ENCODE results near the gene SLC35F5. TPM values are rescaled to one million over a fixed set of nuclear protein-coding genes. Genes with fewer than 3 reads are reported as not detected.
"Not testable (repeated sequence)": the region's sequence is repeated elsewhere in the genome, so short reads cannot be mapped to it uniquely, and the experiment has no call there.

Gene SLC35F5
- total RNA-seq, 1 donor from 2014 or later, result 57.5 TPM

DNA sequence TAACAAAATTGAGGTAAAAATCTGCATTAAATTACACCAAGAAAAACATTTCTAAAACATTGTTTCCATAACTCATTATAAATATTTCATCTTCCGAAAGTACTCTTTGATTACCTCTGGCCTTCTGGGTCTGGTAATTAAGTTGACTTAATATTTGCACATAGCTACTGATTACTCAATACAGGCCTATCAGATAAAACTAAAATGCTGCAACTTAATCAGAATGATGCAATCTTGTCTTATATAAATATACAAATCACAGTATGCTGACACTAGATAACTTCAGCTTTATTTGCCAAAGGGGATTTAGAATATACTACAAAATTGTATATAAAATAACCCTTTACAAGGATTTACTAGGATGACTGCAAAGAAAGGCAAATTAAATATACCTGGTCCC lies 49.3 kb downstream of the SLC35F5 start:
- Mint-ChIP-seq H3K27me3 (ENCODE audit: low read depth) (no peaks in the 10 kb centered on the region), H3K4me1 (peaks cover 5% of the 10 kb centered on the region), H3K9me3 (no peaks in the 10 kb centered on the region), H3K27ac (no peak overlapping the region), H3K36me3 (peaks cover 9% of the 10 kb centered on the region), H3K4me3 (no peak overlapping the region)
- TF ChIP-seq, protein P1, sequence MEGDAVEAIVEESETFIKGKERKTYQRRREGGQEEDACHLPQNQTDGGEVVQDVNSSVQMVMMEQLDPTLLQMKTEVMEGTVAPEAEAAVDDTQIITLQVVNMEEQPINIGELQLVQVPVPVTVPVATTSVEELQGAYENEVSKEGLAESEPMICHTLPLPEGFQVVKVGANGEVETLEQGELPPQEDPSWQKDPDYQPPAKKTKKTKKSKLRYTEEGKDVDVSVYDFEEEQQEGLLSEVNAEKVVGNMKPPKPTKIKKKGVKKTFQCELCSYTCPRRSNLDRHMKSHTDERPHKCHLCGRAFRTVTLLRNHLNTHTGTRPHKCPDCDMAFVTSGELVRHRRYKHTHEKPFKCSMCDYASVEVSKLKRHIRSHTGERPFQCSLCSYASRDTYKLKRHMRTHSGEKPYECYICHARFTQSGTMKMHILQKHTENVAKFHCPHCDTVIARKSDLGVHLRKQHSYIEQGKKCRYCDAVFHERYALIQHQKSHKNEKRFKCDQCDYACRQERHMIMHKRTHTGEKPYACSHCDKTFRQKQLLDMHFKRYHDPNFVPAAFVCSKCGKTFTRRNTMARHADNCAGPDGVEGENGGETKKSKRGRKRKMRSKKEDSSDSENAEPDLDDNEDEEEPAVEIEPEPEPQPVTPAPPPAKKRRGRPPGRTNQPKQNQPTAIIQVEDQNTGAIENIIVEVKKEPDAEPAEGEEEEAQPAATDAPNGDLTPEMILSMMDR (IDR thresholded peaks at IDR 0.05; ENCODE audit: unreplicated experiment), result no peak
- no peak for DNase-seq (ENCODE audit: low spot score in 2 of 2, unreplicated experiment in 2 of 2)

DNA sequence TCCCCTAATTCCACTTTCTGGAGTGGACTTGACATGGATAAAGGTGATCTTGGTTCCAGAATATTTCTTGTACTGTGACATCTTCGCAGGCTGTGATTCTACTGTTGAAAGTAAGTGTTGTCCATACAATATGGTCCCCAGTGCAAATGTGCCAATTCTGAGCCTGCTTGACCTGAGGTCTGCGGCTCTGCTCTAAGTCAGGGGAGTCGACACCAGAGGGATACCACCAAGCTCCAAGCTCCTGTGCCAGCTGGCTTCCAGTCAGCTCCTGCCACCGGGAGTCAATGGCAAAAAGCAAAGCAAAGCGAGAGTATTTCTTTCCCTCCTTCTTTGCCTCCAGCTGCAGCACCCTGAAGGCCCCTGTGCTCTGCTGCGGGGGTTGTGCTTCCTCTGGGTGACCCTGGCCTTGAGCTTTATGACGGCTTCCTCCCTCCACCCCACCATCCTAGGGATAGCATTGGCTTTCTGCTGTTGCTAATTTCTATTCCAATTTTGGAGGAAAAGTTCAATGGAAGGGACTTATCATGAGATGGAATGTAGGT lies 50.4 kb downstream of the SLC35F5 start:
- Mint-ChIP-seq H3K4me1 (peaks cover 2% of the 10 kb centered on the region), H3K4me3 (no peak overlapping the region), H3K27me3 (ENCODE audit: low read depth) (no peaks in the 10 kb centered on the region), H3K27ac (no peak overlapping the region), H3K9me3 (no peaks in the 10 kb centered on the region), H3K36me3 (peaks cover 6% of the 10 kb centered on the region)
- TF ChIP-seq, protein P1 (IDR thresholded peaks at IDR 0.05; ENCODE audit: unreplicated experiment), result no peak
- no peak for DNase-seq (ENCODE audit: low spot score in 2 of 2, unreplicated experiment in 2 of 2)

GRCh38 chr2:113704300-113704993 lies 52.0 kb downstream of the SLC35F5 start:
- H3K36me3 Mint-ChIP-seq; H3K27ac Mint-ChIP-seq; H3K27me3 Mint-ChIP-seq (ENCODE audit: low read depth); DNase-seq (ENCODE audit: low spot score in 2 of 2, unreplicated experiment in 2 of 2); H3K4me3 Mint-ChIP-seq; H3K9me3 Mint-ChIP-seq; H3K4me1 Mint-ChIP-seq: not testable (repeated sequence)

GRCh38 chr2:113703386-113704299 lies 52.8 kb downstream of the SLC35F5 start:
- no peak overlapping the region for H3K4me3 Mint-ChIP-seq
- H3K27me3 Mint-ChIP-seq (ENCODE audit: low read depth), result peaks cover 2% of the 10 kb centered on the region
- no peak overlapping the region for H3K27ac Mint-ChIP-seq
- peaks cover 6% of the 10 kb centered on the region for H3K36me3 Mint-ChIP-seq
- TF ChIP-seq, protein P1 (IDR thresholded peaks at IDR 0.05; ENCODE audit: unreplicated experiment), result no peak
- peaks cover 2% of the 10 kb centered on the region for H3K4me1 Mint-ChIP-seq
- peaks cover 3% of the 10 kb centered on the region for H3K9me3 Mint-ChIP-seq
- DNase-seq (ENCODE audit: low spot score in 2 of 2, unreplicated experiment in 2 of 2), result no peak

- TF ChIP-seq, protein P1 (IDR thresholded peaks at IDR 0.05; ENCODE audit: unreplicated experiment), result no peak
- peaks cover 8% of the 10 kb centered on the region for H3K9me3 Mint-ChIP-seq
- peaks cover 2% of the 10 kb centered on the region for H3K27me3 Mint-ChIP-seq (ENCODE audit: low read depth)
- H3K27ac Mint-ChIP-seq, result no peak overlapping the region
- DNase-seq (ENCODE audit: low spot score in 2 of 2, unreplicated experiment in 2 of 2), result no peak
- H3K4me3 Mint-ChIP-seq, result no peak overlapping the region
- peaks cover 6% of the 10 kb centered on the region for H3K36me3 Mint-ChIP-seq
- H3K4me1 Mint-ChIP-seq, result peaks cover 2% of the 10 kb centered on the region
These were observed 56.1 kb downstream of the SLC35F5 start for GRCh38 chr2:113700186-113700841.
